NK-92 (cell line): ENCODE data around the gene CCDC86.

Experiments used
- DNase-seq: peaks from one replicate; lab custom pipeline; 2025; ENCODE audit not compliant: unreplicated experiment; lab: John Stamatoyannopoulos, UW

The CCDC86 gene

DNA sequence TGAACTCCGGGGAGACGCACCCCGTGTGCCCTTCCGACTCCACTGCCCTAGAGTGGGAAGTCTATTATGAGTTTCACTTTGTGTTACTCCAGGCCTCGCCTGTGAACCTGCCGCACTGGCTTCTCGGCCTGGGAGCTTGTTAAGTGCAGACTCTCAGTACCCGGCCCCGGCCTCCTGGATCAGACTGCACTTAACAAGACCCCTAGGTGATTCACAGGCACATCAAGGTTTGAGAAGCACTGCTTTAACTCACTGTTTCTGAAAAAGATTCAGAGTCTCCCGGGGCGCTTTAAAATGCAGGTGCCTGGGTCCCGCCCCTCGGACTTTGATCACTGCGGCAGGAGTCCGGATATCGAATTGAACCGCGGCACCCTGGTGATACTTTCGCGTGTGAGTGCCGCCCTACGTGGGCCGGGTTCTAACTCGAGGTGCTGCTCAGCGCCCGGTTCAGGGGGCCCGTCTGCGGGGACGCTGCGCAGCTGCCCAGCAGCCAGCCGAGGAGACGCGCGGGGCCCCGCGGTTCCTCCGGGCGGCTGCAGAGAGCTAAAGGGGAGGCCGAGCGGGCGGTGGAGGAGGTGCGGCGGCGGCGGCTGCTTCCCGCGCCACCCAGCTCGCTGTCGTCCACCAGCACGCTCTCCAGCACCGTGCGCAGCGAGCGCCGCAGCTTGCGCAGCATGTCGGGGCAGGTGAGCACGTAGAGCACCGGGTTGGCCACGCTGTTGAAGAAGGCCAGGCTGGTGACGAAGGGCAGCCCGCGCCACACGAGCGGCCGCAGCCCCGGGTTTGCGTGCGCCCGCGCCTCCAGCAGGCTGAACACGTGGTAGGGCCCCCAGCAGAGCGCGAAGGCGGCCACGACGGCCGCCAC lies 10.4 kb downstream of the CCDC86 start:
- DNase-seq = no peak

DNA sequence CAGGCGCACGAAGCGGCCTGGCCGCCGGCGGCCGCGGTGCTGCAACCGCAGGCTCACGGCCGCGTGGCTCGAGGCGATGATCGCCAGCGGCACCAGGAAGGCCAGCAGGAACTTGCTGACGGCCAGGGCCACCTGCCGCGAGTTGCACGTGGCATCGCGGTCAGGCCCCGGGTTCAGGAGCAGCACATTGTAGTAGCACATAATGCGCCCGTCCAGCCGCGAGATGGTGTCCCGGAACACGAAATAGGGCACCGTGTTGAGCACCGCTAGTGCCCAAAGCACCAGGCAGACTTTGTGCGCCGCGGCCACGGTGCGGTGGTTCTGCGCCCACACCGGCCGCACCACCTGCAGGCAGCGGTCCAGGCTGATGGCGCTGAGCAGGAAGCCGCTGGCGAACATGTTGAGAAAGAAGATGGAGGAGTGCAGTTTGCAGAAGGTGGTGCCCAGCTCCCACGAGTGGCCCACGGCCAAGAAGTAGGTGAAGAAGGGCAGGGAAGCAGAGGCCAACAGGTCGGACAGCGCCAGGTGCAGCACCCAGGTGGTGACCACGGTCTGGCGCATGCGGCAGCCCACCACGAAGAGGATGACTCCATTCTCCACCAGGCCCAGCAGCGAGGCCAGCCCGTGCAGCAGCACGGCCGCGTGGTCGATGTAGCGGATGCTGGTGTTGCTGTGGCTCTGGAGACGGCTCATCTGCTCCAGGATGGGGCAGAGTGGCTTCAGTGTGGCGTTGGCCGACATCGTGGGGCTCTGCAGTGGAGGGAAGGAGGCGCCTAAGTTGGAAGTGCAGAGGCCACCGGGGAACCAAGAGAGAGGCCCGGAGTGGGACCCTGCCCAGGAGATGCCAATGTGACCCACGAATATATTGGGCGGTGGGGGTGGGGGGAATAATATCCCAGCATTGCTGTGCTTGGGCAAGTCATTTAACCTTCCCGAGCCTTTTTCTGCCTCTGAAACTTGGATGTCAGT lies 11.4 kb downstream of the CCDC86 start:
- no peak for DNase-seq

GRCh38 chr11:60854140-60854846 lies 12.4 kb downstream of the CCDC86 start:
- no peak for DNase-seq

DNA sequence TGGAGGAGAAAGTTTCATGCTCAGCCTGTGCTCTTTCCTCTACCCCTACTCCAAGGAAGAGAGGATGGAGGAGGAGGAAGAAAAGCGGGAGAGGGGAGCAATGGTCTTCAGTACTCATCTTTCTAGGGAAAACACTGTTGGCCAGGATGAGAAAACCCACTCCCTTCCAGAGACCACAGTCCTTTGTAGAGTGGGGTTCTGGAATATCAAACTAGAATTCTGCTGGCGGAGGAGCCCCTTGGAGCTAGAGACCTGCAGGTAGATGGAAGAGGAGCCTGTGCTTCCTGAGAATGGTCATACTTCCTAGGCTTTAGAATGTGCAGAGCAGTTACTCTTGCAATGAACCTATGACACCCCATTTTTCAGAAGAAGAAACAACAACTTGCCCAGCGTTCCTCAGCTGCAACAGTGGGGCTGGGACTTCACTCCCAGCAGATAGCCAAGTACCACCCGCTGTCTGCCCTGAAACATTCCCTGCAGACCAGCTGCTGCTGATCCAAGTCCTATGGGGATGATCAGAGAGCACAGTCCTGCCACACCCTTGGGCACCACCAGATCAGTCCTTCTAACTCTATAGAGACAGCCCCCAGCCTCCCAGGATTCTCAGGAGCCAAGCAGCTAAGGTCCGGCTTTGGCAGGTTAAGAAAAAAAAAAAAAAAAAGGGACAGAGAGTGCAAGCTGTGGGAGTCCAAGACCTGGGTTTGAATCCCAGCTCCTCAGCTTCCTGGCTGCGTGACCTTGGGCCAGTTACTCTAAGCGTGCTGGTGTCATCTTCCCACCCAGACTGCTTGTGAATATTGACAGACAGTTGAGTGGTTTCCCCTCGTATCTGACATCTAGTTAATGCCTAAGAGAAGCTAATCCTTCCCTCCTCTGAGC lies 13.2 kb downstream of the CCDC86 start:
- no peak for DNase-seq

- DNase-seq = no peak
Measured at GRCh38 chr11:60855726-60856633, 14.1 kb downstream of the CCDC86 start, which contains the start of gene PTGDR2. Gene PTGDR2, minus strand, starts transcription at chr11:60855950. Its CDS starts 2,228 bp downstream, at chr11:60853722.

DNA sequence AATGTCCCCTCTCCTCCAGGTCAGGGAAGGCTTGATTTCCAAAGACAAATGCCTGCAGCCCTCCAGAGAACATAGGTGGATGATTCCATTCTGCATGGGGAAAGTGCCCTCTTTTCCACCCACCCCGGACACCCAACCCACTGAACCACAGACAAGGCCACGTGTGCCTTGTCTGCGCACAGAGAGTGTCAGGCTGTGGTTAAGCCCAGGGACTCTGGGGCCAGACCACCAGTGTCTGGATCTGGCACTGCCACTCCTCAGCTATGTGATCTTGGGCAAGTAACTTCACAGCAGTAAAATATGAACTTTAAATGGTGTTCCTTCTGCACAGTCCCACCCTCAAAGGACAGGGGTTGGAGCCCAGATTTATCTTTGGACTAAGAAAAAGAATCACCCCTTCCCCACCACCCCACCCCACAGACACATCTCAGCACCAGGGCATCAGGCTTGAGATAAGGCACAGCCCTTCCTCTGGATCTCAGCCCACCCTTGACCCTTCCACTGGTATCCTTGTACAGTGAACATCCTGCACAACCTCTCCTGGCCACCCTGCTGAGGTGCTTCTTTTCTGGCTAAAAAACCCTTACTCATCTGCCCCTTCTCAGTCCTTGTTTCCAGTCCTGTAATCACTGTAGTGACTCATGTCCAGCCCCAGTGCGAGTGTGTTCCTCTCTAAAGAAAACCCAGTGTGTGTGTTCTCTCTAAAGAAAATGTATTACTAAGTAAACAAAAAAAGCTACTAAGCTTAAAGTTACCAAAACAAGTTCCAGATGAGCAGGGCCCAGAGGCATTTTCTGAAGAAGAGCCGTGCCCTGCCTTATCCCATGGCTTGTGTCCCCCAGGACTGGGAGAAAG lies 15.7 kb downstream of the CCDC86 start:
- DNase-seq = no peak

- DNase-seq = no peak
Measured at GRCh38 chr11:60858236-60858635, 16.3 kb downstream of the CCDC86 start.

GRCh38 chr11:60858731-60859464 lies 17.0 kb downstream of the CCDC86 start:
- DNase-seq = no peak

DNA sequence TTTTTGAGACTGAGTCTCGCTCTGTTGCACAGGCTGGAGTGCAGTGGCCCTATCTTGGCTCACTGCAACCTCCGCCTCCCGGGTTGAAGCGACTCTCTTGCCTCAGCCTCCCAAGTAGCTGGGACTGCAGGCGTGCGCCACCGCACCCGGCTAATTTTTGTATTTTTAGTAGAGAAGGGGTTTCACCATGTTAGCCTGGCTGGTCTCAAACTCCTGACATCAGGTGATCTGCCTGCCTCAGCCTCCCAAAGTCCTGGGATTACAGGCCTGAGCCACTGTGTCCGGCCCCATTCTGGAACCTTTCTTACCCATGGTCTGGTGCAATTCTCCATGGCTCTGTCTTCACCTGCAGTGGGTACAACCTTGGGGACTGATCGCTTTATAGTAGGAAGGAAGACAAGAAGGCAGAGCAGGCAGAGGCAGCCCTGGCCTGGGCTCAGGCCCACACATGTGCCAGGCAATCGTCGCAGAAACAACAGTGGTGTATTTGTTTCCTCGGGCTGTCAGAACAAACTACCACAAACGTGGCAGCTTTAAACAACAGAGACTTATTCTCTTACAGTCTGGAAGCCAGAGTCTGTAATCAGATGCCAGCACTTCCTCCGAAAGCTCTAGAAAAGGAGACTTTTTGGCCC lies 17.8 kb downstream of the CCDC86 start:
- DNase-seq = no peak

GRCh38 chr11:60860943-60861342 lies 19.0 kb downstream of the CCDC86 start:
- DNase-seq = no peak

- DNase-seq = no peak
Measured at GRCh38 chr11:60862171-60862570, 20.3 kb downstream of the CCDC86 start.

- DNase-seq = no peak
Measured at GRCh38 chr11:60863550-60864521, 21.9 kb downstream of the CCDC86 start.

DNA sequence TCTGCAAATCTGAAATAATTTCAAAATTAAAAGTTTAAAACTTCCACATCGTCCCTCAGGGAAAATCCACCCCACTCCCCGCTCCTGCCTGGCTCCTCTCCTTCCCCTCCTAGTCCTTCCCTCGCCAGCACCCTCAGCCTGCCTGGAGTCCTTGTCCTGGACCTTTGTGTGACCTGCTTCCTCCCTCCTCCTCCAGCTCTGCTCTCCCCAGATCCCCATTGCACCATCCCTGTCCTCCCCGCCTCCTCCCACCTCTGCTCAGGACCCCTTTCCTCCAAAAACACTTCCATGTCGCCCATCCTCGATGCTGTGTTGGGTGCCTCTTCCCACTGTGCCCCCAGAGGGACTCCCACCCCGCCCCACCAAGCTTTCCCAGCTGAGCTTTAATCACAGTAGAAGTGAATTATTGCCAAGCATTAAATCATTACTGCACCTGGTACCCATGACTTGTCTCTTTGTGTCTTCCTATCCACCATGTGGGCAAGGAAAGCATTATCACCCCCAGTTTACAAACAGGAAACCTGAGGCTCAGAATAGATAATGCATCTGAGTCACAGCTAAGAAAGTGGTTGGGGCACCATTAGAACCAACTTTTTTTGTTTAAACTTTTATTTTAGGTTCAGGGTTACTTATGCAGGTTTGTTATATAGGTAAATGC lies 23.1 kb downstream of the CCDC86 start:
- DNase-seq = no peak

DNA sequence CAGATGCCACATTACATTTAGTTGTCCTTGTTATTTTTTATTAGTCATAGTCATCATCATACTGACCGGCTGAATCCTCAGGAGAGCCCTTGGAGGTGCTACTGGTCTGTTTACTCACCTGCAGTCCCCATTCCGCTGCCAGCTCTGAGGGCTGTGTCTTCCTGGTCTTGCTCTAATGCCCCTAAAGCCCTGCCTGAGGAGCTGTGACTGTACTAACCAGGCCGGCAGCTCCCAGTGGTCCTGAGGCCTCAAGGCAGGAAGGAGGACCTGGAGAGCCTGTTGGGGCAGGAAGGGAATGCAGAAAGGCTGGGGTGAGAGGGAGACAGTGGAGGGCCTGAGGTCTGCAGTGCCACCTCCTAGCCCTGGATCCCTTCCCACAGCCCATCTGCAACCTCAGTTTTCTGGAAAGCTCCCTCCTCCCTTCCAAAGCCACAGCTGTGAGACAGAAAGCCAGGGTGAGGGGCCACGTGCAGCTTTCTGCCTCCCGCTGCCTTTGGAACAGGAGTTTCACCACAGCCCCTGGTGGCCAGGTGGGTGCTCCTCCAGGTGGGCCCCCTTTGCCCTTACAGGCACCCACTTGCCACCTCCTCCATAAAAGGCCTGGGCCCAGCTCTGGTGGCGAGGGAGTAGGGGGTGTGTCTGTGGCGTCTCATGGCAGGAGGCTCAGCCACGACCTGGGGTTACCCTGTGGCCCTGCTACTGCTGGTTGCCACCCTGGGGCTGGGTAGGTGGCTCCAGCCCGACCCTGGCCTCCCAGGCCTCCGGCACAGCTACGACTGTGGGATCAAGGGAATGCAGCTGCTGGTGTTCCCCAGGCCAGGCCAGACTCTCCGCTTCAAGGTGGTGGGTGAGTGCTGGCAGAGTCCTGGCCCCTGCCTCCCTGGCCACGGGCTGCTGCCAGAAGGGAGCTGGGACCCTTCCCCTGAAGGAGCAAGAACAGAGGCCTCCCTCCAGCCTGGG lies 25.3 kb downstream of the CCDC86 start, which contains the start of gene ZP1:
TSS of gene ZP1 (plus strand) at position 632 of the 960 bp plus-strand sequence. CDS start at position 652, 20 bp downstream.
- no peak for DNase-seq
